Fibroblast of mammary gland (primary cell): ENCODE data around the gene LIME1.

ENCODE experiments used
- DNase-seq: peaks from one replicate; pipeline ENCODE4 v3.0.0-alpha.2; 2010; ENCODE audit warnings: low read depth
- H3K4me3 ChIP-seq: 2 replicates; pipeline ENCODE4 v1.5.1; 2011; ENCODE audit warnings: low read depth, mild to moderate bottlenecking, low read length, moderate library complexity; ENCODE audit not compliant: control insufficient read depth
- TF ChIP-seq, protein P1 (sequence below): conservative IDR thresholded peaks from 2 replicates; pipeline ENCODE4 v1.5.1; 2011; ENCODE audit warnings: low read depth, low read length, inconsistent platforms; ENCODE audit not compliant: control insufficient read depth, insufficient read depth

Gene LIME1

DNA sequence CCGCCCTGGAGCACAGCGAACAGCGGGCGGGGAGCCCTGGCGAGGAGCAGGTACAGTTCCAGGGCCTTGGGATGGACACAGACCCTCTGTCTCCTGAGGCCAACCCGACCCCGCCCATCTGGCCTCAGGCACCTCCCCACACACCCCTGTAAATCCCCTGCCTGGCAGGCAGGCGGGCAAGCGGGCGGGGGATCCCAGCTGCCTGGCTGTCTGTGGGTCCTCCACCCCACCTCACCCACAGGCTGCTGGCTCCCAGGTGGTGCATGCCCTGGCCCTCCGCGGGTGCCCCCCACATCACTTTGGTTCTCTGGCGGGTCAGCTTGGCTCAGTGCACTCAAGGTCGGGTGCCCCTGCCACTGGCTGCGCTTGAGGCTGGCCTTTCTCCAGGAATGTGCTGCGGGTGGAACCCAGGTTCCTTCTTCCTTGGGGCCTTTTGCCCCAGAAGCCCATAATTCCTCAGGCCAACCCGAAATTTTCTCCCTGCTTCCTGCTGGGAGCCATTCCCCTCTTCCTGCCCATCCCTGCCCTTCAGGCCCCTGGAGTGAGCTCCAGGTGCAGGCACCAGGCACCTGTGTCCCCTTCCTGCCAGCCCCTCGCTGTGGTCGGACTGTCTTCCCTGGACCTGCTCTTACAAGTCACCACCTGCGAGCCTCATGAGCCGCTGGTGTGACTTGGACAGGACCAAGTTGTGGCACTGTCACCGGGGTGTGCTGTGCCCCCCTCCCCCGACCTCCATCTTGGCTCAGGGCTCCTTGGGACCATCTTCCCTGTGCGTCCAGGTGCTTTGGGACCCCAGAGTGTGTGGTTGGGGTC is 45.4 kb upstream of the LIME1 start:
- H3K4me3 ChIP-seq, result no peak overlapping the region
- TF ChIP-seq, protein P1, sequence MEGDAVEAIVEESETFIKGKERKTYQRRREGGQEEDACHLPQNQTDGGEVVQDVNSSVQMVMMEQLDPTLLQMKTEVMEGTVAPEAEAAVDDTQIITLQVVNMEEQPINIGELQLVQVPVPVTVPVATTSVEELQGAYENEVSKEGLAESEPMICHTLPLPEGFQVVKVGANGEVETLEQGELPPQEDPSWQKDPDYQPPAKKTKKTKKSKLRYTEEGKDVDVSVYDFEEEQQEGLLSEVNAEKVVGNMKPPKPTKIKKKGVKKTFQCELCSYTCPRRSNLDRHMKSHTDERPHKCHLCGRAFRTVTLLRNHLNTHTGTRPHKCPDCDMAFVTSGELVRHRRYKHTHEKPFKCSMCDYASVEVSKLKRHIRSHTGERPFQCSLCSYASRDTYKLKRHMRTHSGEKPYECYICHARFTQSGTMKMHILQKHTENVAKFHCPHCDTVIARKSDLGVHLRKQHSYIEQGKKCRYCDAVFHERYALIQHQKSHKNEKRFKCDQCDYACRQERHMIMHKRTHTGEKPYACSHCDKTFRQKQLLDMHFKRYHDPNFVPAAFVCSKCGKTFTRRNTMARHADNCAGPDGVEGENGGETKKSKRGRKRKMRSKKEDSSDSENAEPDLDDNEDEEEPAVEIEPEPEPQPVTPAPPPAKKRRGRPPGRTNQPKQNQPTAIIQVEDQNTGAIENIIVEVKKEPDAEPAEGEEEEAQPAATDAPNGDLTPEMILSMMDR, result no peak
- DNase-seq, result no peak

DNA sequence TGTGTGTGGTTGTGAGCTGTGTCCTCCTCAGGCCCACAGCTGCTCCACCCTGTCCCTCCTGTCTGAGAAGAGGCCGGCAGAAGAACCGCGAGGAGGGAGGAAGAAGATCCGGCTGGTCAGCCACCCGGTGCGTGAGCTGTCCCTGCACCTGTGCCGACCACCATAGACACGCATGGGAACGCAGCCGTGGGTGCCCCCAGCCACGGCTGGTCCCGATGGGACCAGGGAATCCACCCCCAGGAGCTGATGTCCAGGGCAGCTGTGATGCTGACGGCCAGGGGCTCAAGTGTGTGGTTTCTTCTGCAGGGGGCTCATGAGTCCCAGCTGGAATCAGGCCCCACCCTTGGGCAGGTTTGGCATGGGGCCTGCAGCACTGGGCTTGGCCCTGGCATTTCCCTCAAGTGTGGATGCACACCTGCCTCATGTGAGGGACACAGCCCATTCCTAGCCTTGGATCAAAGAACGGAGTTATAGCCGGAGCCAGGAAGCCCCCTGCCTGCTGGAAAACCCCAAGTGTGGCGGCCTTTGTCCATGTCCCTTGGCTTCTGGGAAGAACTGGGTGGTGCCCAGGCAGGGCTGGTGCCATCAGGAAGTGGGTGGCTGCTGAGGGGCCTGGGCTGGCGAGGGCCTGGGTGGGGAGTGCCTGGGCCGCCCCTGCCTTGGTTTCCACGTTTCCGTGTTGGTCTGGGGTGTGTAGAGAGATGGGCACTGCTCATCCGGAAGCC is 44.6 kb upstream of the LIME1 start:
- DNase-seq, result no peak
- TF ChIP-seq, protein P1, result no peak
- H3K4me3 ChIP-seq, result no peak overlapping the region

DNA sequence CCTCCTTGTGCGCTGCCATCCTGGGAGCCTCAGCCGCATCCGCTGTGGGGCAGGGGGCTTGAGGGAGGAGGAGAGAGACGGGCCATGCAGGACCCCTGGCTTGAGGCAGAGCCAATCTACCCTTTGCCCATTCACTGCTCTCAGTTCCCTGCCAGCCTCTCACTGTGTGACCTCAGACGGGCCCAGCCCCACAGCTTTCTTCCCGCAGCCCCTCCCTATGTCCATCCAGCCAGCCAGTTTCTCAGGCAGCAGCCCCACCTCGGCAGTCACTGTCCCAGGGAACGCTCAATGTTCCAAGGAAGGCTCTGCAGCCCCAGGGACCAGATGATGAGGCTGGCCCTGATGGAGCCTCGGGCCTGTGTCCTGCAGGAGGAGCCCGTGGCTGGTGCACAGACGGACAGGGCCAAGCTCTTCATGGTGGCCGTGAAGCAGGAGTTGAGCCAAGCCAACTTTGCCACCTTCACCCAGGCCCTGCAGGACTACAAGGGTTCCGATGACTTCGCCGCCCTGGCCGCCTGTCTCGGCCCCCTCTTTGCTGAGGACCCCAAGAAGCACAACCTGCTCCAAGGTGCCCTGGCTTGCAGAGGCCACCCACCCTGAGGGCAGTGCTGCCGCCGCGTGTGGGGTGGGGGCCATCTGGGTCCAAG is 43.9 kb upstream of the LIME1 start:
- TF ChIP-seq, protein P1, result no peak
- DNase-seq, result no peak
- H3K4me3 ChIP-seq, result no peak overlapping the region

DNA sequence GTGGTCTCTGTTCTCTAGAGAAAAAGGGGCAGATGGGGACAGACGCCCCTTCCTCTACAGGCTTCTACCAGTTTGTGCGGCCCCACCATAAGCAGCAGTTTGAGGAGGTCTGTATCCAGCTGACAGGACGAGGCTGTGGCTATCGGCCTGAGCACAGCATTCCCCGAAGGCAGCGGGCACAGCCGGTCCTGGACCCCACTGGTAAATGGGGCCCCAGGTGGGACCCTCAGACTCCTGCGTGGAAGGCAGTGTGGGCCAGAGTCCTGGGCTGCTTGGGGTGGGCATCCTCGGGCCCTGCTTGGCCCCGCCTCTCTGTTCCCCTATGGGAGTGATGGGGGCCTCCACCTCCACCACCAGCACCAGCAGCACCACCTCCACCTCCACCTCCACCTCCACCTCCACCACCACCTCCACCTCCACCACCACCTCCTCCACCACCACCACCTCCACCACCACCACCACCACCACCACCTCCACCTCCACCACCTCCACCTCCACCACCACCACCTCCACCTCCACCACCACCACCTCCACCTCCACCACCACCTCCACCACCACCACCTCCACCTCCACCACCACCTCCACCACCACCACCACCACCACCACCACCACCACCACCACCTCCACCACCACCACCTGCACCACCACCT is 43.3 kb upstream of the LIME1 start:
- H3K4me3 ChIP-seq, result no peak overlapping the region

DNA sequence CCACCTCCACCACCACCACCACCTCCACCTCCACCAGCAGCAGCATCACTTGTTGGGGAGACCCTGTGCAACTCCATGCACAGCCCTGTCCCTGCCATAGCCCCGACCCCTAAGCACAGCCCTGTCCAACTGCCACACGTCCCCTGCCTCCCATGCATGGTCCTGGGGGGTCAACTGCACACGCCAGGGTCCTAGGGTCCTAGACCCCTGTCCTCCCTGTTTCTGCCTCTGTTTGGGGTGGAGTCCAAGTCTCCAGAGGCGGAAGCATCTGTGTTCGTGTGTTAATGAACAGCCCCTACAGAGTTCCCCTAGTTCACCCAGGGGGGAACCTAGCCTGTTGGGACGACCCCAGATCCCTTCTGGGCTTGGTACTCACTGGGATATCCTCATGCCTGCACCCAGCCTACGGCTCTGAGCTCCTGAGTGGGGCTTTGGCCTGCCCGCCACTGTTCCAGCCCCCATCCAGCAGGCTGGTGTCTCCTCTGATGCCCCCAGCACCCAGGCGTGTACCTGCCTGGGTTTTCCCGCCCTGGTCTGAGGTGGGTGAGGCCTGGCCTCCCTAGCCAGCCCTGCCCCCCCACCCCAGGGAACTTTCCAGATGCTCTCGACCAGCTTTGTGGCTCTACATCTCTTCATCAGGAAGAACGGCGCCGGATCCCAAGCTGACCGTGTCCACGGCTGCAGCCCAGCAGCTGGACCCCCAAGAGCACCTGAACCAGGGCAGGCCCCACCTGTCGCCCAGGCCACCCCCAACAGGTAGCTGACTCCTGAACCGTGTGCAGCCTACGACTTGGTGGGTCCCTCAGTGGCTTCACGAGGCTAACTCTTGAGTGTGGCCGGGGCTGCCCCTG is 42.5 kb upstream of the LIME1 start:
- DNase-seq, result no peak
- H3K4me3 ChIP-seq, result no peak overlapping the region

More for the DNA sequence above, 43.3 kb upstream of the LIME1 start:
- TF ChIP-seq, protein P1, result no peak
- DNase-seq, result no peak

More for the DNA sequence above, 42.5 kb upstream of the LIME1 start:
- TF ChIP-seq, protein P1, result no peak
